Fibroblast of skin of left biceps (primary cell): ENCODE measurements around the gene AKNA.
A peak's percentile ranks its signal among the peaks of the same experiment; 100 is the strongest.

Source experiments
- DNase-seq, 2 experiments: peaks; one replicate each; pipeline ENCODE4 v3.0.0-alpha.2; 2013; ENCODE audit warnings: low read depth in 2 of 2

Gene AKNA

DNA sequence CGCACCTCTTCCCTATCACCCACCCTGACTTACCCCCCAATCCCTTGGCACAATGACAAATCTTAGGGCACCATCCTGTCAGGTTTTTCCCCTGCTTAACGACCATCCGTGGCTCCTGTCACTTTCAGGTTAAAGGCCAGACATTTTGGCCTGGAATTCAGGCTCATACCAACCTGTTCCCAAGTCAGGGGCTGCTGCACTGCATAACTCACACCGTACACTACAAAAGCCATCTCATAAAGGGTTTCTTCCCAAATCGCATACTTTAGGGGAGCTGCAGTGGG lies 7.5 kb upstream of the AKNA start:
- DNase-seq: no peak

DNA sequence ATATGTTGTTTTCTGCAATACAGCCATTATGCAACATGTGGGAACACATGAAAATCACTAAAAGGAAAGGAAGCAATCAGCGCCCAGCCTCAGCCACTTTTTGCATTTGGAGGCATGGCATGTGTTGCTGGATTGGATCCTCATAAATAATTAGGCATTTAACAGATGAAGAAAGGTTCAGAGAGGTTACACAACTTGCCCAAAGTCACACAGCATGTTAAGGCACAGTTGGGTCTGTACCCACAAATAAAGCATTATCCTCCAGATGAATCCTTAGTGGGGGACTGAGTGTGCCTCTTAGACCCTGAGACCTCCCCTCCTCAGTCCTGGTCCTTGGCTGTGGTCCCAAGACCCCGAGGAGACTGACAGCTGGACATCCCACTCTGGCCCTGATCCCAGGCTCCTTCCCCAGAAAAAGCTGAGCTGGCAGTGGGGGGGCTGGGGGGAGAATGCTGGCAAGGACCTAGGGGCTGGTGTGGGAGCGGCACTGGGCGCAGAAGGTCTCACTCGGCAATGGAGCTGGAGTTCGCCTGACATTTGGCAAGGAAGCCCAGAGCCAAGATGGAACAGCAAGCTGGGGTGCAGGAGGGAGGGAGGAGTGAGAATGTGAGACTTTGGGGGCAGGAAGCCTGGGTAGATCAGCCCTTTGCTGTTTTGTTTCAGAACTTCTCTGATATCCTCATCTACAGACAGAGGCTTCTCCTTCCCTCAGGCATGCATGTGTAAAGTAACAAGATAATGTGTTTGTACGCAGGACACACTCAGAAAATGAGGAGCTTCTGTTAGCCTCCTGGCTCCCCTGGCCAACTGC lies 6.9 kb upstream of the AKNA start:
- DNase-seq: no peak

DNA sequence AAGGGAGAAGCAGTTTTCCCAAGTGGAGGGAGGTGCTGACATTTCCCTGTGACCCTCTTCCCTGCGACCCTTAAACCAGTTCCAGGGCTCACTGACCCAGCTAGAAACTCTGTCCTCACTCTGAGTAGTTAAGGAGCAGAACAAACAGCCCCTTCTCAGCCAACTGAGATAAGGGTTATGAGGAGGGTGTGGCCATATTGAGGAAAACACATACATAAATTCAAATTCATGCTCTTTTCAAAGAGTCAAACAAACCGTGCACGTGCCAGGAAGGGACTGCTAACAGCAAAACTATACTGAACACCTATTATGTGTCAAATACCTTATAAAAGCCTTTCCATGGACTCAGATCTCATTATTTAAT lies 4.9 kb upstream of the AKNA start:
- DNase-seq: no peak

DNA sequence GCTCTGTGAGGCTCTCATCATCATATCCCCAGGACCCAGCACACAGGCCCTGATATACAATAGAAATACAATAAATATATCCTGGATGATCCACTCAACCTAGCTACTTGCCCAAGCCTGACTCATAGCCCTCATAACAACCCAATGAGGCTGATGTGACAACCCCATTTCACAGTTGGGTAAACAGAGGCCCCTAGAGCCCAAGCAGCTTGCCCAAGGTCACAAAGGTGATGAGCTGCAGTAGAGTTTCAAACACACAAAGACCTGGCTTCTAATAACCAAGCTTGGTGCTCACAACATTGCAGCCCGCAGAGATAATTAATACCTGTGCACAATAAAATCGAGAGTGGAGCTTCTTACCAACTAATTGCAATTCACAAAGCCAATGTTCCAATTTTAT lies 3.2 kb upstream of the AKNA start:
- DNase-seq: no peak

DNA sequence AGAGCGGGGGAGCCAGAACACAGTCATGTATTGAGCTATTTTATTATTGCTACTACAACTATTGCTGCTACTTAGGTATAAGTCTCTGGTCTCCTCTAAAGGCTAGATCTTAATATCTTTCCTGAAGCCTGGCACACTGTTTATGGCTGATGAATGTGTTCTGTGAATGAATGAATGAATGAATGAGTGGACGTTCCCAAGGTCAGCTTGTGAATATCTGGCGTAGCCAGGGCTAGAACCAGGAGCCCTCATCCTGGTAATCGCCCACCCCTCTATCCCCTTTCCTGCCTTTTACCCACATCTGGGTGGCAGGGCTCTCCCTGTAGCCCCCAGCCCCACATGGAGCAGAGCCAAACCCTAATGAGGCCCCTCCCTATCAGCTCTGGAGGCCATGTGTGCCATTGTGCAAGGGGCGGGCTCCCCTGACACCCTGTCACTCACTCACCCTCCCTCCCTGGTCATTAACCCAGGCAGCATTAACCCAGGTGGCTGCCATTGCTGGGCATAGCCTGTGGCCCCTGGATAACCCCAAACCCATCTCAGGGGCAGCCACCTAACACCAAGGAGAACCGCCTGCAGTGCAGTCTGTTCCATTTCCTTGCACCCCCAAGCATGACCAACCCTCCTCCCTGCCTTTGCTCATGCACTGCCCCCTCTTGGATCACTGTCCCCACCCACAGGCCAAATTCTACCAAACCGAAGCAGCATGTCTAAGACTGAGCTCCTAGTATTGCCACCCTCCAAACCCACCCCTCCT lies 2.0 kb upstream of the AKNA start:
- DNase-seq: no peak

DNA sequence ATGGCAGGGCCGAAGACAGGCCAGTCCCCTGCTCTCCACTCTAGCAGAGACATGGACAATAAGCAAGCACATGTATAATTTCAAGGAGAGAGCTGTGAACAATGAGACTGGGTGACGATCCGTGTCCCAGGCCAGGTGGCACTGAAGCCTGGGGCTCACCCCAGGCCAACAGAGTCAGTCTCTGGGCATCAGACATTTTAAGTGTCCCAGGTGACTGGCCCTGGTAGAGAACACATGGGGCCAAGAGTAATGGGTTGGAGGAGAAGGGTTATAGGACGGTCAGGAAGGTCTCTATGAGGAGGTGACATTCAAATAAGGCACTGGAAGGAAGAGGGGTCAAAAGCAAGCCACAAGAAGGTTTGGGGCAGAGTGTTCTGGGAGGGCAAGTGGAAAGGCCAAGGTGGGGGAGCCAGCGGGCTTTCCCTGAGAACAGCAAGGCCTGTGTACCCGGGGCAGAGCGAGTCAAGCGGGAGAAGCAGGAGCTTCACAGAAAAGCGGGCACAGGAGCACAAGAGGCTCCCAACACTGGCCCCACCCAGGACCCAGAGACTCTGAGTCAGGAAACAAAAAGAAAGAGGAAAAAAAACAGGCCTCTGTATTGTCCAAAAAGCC lies 1.1 kb upstream of the AKNA start:
- no peak for DNase-seq

DNA sequence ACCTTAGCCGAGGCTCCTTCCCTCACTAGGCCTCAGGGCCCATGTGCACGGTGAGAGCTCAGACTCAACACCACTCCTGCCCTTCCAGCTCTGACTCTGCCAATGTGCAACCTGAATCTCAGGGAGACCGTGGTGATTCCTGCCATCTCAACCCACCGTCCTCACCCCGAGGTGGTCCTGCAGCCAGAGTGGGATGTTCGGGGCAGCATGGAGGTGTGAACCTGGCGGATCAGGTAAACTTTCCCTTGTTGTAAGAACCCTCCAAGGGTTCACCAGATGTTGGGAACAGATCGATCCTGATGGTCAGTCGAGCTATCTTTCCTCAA lies 538 bp upstream of the AKNA start:
- no peak for DNase-seq

DNA sequence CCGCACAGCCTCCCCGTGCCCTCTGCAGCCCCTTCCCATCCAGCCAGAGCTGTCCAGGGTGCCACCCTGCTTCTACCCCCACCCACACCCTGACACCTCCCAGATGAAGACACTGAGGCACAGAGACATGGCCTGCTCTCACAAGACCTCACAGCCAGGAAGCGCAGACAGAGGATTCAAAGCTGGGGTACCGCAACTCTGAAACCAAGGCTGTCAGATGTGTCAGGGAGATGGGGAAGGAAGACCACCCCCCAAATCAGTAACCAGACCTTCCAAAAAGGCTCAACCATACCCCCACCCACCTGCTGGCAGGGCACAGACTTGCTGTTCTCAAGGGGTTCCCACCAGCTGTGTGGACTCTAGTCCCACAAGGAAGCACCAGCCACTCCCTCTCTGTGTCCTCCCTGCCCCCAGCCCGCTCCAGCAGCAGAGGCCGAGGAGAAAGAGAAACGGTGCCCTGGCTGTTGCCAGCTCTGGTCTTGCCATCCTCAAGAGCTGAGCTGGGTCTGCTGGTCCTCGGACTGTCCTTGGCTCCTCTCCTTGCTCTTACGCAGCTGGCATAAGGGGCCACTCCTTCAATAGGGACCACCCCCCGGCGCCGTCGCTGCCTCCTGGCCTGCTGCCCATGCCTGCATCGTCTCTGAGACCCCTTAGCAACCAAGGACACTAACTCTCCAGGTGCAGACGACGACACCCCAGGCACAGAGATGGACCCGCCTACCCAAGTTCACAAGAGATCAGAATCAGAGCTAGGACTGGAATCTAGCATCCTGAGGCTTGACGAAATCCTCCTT lies 699 bp downstream of the AKNA start:
- DNase-seq: no peak

DNA sequence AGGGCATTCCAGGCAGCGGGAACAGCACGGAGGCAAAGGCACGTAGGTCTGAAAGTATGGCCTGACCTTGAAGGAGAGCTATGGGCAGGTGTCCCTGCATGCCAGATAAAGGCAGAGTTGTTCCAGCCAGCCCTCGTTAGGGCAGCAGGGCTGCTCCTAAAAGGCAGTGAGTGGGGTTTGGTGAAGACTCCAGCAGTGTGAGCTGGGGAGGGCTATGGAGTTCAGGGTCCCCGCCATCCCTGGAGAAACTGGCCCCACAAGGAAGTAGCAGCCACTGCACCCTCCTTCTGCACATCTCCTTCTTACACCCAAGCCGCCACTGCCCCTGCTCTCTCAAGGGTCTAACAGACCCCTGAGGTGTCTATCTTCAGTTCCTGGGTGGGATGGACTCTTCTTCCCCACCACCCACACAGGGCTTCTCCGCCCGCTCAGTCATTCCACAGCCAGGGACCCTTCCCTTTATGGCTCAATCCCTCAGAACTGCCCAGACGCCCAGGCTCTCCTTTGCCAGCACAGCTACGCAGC lies 1.4 kb downstream of the AKNA start:
- no peak for DNase-seq

DNA sequence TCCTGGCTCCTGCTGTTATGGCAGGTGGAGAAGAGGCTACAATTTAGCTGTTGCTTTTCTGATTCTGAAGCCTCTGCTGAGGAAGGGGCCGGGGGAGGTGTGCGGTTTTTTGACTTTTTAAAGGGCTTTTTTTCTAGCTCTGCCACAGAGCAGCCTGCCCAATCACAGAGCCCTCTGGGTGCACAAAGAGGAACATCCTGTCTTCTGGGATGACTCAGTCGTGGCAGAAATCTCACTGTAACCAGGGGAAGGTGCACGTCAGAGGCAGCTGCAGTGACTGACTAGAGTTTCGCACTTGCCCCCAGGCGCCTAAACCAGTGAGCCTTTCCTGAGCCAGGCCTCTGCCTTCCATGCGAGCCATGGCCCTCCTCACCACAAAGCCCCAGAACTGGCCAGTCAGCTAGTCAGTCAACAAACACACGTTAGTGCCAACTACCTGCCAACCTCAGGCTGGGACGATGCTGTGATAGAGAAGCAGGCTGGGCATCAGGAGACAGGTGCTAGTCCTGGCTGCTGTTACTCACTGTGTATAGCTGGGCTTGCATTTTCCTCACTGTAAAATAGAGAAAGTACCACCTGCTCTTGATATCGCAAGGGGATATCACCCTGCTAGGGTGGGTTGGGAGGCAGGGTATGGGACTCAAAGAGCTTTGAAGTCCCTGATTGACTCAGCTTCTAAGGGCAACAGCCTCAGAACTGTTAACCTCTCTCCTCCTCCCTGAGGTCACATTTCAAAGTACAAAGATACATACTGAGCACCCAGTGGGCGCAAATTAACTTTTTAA lies 2.2 kb downstream of the AKNA start:
- DNase-seq: peak; percentile 33 to 49

DNA sequence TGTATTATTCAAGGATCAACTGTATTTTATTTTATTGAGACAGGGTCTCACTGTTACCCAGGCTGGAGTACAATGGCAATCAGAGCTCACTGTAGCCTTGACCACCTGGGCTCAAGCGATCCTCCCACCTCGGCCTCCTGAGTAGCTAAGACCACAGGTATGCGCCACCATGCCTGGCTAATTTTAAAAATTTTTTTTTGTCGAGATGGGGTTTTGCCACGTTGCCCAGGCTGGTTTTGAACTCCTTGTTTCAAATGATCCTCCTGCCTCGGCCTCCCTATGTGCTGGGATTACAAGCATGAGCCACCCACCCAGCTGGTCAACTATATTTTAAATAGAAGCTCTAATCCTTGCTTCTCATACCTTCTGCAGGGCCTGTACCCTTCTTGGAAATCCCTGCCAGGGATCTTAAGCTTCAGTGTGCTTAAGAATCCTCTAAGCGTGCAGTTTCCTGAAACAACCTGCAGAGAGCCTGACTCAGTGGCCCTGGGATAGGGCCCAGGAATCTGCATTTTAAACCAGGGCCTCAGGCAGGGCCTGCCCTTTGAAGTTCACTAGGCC lies 2.9 kb downstream of the AKNA start:
- DNase-seq: no peak

DNA sequence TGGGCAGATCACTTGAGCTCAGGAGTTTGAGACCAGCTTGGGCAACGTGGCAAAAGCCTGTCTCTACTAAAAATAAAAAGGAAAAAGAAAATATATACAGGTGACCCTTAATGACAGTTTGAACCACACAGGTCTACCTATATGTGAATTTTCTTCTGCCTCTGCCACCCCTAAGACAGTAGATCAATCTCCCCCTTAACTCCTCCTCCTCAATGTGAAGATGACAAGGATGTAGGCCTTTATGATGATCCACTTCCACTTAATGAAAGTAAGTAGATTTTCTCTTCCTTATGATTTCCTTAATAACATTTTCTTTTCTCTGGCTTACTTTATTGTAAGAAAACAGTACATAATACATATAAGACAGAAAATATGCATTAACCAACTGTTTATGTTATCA lies 3.4 kb downstream of the AKNA start:
- DNase-seq: no peak

DNA sequence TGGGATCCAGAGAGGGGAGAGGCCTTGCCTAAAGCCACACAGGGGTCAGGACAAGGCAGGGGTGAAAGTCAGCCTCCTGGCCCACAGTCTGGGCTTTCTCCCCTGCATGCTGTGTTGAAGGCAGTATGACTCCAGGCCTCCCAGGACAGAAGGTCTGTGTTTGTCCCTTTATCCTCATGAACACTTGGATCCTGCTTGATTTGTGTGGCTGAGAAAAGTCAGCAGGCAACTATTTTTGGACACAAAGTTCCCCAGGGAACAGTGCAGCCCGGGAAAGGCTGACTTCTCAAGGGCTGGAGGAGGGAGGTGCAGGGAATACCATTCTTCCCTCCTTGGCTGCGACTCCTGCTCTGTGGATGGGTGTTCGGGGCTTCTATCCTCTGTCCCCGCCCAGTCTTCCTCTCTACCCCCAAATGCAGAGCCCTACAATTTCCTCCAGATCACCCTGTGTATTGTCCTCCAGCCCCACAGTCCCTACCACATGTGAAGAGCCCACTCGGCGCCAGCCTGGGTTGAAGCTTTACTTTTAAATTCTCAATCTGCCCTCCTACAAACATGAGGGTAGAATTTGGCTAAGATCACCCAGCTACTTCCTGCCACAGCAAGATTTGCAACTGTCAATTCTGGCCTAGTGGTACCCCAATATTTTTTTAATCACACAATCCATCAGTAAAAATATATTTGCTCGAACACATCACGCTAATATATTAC lies 4.1 kb downstream of the AKNA start:
- peak; percentile 29 to 36 for DNase-seq

DNA sequence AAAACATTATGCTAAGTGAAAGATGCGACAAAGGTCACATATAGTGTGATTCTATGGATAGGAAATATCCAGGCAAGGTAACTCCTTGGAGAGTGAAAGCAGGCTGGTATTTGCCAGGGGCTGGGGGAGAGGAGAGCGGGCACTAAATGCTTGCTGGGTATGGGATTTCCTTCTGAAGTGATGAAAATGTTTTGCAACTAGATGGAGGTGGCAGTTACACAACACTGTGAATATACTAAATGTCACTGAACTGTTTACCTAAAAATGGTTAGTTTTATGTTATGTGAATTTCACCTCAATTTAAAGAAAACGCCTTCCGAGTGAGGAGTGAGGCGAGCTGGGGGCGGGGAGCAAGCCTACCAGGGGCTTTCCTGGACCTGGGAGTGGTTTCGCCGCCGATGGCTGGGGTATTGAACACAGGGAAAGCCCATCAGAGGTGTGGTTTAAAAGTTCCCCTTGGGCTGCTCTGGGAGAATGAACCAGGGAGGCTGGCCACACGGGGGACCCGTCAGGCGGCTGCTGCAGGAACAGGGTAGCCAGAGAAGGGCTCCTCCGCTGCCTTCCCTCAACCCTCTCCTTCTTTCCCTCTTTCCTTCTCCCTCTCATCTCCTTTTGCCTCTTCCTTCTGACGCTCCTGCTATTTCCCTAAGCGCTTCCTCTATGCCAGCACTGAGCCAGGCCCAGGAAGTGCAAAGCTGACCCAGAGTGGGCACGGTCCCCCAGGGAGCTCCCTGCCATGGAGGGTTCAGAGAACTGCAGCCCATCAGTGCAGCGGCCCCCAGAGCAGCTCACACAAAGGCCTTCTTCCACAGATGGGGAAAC lies 4.9 kb downstream of the AKNA start:
- DNase-seq: no peak

DNA sequence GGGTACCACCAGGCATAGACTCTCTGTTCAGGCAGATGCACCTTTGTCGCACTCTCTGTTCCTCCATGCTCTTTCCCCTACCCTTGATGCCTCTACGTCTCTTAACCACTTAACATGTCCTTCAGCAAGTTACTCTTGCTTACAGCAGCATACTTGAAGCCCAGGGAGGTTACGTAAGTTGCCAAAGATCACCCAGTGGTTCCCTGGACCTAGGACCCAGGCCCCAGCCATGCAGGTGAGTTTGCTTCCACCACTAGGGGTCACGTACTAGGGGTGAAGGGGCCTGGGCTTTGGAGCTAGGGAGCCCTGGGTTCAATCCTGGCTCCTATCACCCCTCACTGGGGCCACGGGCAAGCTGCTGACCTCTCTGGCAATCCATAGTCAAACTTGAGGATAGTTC lies 8.9 kb downstream of the AKNA start:
- DNase-seq: no peak

DNA sequence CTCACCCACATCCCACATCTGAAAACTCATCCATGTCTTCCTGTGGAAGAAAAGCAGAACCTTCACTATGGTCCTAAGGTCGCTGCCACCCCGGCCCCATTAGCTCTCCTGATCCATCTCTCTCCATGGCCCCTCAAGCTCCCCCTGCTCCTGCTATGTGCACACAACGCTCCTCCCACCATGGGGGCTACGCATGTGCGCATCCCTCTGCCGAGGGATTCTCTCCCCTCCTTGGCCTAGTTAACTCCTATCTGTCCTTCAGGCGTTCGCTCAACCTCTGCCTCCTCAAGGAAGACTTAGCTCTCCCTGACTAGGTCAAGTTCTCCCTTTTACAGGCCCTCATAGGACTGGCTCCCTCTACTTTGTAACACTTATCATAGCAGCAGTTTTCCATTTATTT lies 9.8 kb downstream of the AKNA start:
- no peak for DNase-seq

DNA sequence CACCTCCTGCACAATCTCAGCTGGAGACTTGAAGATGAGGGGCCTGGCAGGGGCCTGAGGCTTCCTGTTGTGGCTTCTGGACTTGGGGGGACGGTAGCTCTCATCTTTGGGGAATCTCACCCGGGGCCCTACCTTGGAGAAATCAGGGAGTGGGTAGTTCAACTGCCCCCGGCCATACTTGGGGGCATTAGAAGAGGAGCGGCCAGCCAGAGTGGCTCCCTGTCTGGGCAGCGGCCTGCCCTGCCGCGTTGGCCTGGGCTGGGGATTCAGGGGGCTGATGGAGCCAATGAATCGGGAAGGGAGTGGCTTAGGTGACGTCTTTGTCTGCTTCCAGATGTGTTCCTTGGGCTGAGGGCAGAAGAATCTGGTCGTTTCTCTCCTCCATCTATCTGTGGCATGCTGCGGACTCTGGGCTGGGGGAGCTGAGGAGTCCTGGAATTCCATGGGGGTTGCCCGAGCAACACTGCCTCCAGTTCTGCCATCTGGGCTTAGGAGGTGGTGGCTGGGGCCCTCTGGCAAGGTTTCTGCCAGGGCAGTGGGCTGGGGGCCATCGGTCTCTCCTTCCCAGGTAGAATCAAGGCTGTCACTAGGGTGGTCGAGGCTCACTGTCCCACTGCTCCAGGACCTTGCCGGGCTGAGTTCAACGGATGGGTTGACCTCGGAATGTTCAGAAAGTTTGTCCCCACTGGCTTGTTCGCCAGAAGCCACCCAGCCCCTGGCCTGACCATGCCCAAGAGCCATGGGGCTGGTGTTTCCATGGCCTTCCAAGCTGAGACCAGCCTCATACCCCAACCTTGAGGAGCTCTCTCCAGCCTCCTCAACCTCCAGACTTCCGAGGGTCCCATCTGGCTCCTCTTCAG lies 11.0 kb downstream of the AKNA start:
- no peak for DNase-seq

DNA sequence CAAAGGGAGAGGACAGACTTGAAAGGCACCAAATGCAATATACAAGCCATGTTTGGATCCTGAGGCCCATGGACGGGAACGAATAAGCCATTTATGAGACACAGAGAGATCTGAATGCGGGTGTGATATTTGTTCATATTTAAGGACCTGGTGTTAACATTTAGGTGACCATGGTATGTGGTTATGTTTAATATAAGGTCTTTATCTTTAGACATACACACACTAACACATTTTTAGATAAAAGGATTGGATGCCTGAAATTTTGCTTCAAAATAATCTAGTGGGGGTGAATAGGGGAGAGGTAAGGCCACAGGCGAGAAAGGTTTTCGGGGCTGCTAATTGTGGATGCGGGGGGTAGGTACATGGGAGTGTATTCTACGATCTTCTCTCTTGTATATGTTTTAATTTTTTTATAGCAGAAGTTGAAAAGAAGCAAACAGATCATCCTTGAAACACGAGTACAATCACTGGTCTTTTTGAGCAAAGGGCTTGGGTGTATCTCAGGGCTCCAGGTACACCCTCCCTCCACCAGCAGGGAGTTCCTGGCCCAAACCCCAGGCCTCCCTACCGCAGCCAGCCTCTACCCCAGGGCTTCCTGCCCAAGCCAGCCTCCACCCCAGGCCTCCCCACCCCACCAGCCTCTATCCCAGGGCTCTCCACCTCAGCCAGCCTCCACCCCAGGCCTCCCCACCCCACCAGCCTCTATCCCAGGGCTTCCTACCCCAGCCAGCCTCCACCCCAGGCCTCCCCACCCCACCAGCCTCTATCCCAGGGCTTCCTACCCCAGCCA lies 12.2 kb downstream of the AKNA start:
- DNase-seq: no peak
